ENCODE data around the gene ATG2B. TPM values are rescaled to one million over a fixed set of nuclear protein-coding genes. Genes with fewer than 3 reads are reported as not detected.

Gene ATG2B
- polyA plus RNA-seq, 3 donors = 0.94 to 6.7 (median 1.3) TPM

DNA sequence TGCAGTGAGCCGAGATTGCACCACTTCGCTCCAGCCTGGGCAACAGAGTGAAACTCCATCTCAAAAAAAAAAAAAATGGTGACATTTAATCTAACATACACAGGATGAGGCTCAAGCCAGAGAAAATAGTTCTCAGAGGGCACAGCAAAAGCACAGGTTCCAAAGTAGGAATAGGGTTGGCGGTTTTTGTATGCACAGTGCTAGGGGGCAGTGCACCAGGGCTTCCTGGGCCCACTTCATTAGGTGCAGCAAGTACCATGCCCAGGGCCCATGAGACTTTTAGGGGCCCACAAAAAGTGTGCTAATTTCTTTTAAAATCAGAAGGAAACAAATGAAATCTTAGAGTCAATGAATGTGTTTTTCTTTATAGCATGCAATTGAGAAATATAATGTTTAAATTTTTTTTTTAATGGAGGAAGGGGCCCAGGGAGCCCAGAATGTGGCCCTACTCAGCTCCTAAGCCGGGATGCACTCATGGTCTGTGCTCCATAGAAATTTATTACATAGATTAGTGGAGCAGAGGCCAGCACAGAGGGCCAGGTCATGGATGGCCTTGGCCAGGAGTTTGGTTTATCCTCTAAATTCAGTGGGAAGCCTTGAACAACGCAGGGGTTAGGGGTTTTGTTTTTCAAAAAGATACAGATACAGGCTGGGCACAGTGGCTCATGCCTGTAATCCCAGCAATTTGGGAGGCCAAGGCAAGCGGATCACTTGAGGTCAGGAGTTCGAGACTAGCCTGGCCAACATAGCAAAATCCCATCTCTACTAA is 31.1 kb upstream of the ATG2B start:
- no peak overlapping the region for H3K9ac ChIP-seq (ENCODE audit: insufficient read depth, low read length, poor library complexity, severe bottlenecking)
- H3K4me3 Mint-ChIP-seq = no peak overlapping the region
- intact Hi-C loops (cut with micrococcal nuclease) = no loop called here

DNA sequence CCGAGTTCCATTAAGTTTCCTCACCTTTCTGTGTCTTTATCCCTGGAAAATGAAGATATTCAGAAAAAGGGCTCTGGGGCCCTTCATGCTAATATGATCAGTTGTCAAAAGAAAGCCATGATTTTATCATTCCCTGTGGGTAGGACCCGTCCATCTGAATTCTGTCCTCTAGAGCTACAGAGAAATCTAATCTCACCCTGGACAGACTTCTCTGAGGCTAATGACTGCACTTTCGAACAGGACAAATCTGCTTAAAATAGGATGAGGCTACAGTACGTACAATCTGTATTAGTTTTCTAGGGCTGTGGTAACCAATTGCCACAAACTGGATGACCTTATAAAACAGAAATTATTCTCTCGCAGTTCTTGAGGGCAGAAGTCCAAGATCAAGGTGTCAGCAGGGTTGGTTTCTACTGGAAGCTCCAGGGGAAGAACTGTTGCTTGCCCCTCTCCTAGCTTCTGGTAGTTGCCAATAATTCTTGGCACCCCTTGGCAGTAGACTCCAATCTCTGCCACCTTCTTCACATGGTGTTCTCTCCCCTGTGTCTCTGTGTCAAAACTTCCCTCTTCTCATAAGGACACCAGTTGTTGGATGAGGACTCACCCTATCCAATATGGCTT is 30.0 kb upstream of the ATG2B start:
- no peaks in the 10 kb centered on the region for H3K36me3 Mint-ChIP-seq
- intact Hi-C loops (cut with micrococcal nuclease) = no loop called here
- Histone ChIP-seq H3K27me3 (ENCODE audit: control insufficient read depth in 2 of 2, insufficient read depth in 2 of 2, low read length in 2 of 2) (peaks cover 15 to 32% of the 10 kb centered on the region in 2 donors), H3K4me2 (replicated peaks; ENCODE audit: extremely low read depth, low read length, poor library complexity, severe bottlenecking) (no peak overlapping the region), H3K36me3 (replicated peaks in 1 of 2; ENCODE audit: control insufficient read depth in 1 of 2, insufficient read depth in 2 of 2, low read length in 2 of 2) (no peaks in the 10 kb centered on the region), H3K79me2 (ENCODE audit: insufficient read depth, low read length) (no peaks in the 10 kb centered on the region), H3K9me3 (replicated peaks in 1 of 2; ENCODE audit: control insufficient read depth in 1 of 2, insufficient read depth in 1 of 2, low read length in 2 of 2) (no peaks in the 10 kb centered on the region), H2AFZ (ENCODE audit: insufficient read depth, low read depth, low read length, poor library complexity, severe bottlenecking) (no peak overlapping the region), H4K20me1 (ENCODE audit: insufficient read depth, low read length) (no peaks in the 10 kb centered on the region), H3K27ac (ENCODE audit: low read depth in 1 of 2, low read length in 2 of 2) (no peak overlapping the region), H3K9ac (ENCODE audit: insufficient read depth, low read length, poor library complexity, severe bottlenecking) (no peak overlapping the region), H3K4me3 (replicated peaks in 1 of 3; ENCODE audit: low read depth in 2 of 3, low read length in 3 of 3) (no peak overlapping the region), H3K4me1 (ENCODE audit: control insufficient read depth in 1 of 2, insufficient read depth in 2 of 2, low read length in 2 of 2) (peaks cover 14 to 19% of the 10 kb centered on the region in 2 donors)
- H3K27ac Mint-ChIP-seq = no peak overlapping the region
- WGBS (ENCODE audit: insufficient coverage) = 97% methylated on average over 4 of the region's 5 CpGs
- no peak for DNase-seq
- H3K4me3 Mint-ChIP-seq = peak overlapping the region; percentile 82 to 86
- peaks cover 11% of the 10 kb centered on the region for H3K4me1 Mint-ChIP-seq
- peaks cover 24 to 47% (median 33%) of the 10 kb centered on the region in 3 donors for H3K27me3 Mint-ChIP-seq (ENCODE audit: low read depth in 3 of 3)
- no peaks in the 10 kb centered on the region for H3K9me3 Mint-ChIP-seq
- TF ChIP-seq, protein P1, sequence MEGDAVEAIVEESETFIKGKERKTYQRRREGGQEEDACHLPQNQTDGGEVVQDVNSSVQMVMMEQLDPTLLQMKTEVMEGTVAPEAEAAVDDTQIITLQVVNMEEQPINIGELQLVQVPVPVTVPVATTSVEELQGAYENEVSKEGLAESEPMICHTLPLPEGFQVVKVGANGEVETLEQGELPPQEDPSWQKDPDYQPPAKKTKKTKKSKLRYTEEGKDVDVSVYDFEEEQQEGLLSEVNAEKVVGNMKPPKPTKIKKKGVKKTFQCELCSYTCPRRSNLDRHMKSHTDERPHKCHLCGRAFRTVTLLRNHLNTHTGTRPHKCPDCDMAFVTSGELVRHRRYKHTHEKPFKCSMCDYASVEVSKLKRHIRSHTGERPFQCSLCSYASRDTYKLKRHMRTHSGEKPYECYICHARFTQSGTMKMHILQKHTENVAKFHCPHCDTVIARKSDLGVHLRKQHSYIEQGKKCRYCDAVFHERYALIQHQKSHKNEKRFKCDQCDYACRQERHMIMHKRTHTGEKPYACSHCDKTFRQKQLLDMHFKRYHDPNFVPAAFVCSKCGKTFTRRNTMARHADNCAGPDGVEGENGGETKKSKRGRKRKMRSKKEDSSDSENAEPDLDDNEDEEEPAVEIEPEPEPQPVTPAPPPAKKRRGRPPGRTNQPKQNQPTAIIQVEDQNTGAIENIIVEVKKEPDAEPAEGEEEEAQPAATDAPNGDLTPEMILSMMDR (IDR thresholded peaks at IDR 0.05) = no peak

More for the DNA sequence above, 31.1 kb upstream of the ATG2B start:
- no peak overlapping the region for H3K4me3 ChIP-seq (replicated peaks in 1 of 3; ENCODE audit: low read depth in 2 of 3, low read length in 3 of 3)
- H3K4me2 ChIP-seq (replicated peaks; ENCODE audit: extremely low read depth, low read length, poor library complexity, severe bottlenecking) = no peak overlapping the region
- peaks cover 25 to 47% (median 34%) of the 10 kb centered on the region in 3 donors for H3K27me3 Mint-ChIP-seq (ENCODE audit: low read depth in 3 of 3)
- peaks cover 11% of the 10 kb centered on the region for H3K4me1 Mint-ChIP-seq
- H2AFZ ChIP-seq (ENCODE audit: insufficient read depth, low read depth, low read length, poor library complexity, severe bottlenecking) = no peak overlapping the region
- H3K9me3 ChIP-seq (replicated peaks in 1 of 2; ENCODE audit: control insufficient read depth in 1 of 2, insufficient read depth in 1 of 2, low read length in 2 of 2) = no peaks in the 10 kb centered on the region
- H3K36me3 Mint-ChIP-seq = no peaks in the 10 kb centered on the region
- 95% methylated on average over 7 of the region's 7 CpGs for WGBS (ENCODE audit: insufficient coverage)
- peak overlapping the region in 1 of 7 donors; percentile 25 for H3K27ac Mint-ChIP-seq
- TF ChIP-seq, protein P1 (IDR thresholded peaks at IDR 0.05) = no peak
- no peak for DNase-seq
- no peaks in the 10 kb centered on the region for H3K79me2 ChIP-seq (ENCODE audit: insufficient read depth, low read length)
- no peaks in the 10 kb centered on the region for H3K9me3 Mint-ChIP-seq
- H3K27me3 ChIP-seq (ENCODE audit: control insufficient read depth in 2 of 2, insufficient read depth in 2 of 2, low read length in 2 of 2) = peaks cover 15 to 32% of the 10 kb centered on the region in 2 donors
- H3K27ac ChIP-seq (ENCODE audit: low read depth in 1 of 2, low read length in 2 of 2) = no peak overlapping the region
- no peaks in the 10 kb centered on the region for H4K20me1 ChIP-seq (ENCODE audit: insufficient read depth, low read length)
- H3K36me3 ChIP-seq (replicated peaks in 1 of 2; ENCODE audit: control insufficient read depth in 1 of 2, insufficient read depth in 2 of 2, low read length in 2 of 2) = no peaks in the 10 kb centered on the region
- H3K4me1 ChIP-seq (ENCODE audit: control insufficient read depth in 1 of 2, insufficient read depth in 2 of 2, low read length in 2 of 2) = peaks cover 14 to 19% of the 10 kb centered on the region in 2 donors
